IPS-NIHi7 (cell line): ENCODE results near the gene MAD1L1.

ENCODE experiments used
- DNase-seq: peaks from one replicate; pipeline ENCODE4 v3.0.0; 2012; ENCODE audit warnings: mixed read lengths; ENCODE audit errors: extremely low spot score

Gene MAD1L1

DNA sequence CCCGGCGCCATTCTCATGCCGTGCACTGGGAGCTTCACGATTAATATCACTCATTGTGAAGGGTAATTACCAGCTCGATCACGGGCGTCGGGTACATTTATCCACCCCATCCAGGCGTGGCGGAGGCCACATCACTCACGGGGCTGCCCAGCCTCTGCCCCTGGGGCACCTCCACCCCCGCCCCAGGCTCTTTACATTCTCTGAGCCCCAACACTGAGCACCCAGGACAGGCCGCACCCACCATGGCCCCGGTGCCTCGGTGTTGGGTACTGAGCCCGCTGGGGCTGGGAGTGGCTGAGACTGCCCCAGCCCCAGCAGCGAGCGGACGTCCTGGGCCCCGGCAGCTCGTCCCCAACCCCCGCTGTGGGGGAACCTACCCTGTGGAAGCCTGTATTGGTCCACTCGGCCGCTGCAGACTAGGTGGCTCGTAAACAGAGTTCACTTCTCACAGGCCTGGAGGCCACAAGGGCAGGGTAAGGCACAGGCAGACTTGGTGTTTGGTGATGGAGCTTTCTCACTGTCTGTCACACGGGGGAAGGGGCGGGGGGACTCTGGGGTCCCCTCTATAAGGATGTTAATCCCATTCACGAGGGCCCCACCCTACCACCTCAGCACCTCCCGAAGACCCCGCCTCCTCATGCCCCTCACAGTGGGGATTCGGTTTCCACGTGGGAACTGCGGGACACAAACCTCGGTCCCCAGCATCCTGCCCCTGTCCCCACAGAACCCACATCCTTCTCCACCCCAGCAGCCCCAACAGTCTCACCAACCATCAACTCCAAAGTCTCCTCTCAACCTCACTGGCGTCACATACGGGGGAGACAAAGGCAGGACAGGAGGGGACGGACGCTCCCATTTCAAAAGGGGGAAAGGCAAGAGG is 378.5 kb downstream of the MAD1L1 start:
- no peak for DNase-seq

DNA sequence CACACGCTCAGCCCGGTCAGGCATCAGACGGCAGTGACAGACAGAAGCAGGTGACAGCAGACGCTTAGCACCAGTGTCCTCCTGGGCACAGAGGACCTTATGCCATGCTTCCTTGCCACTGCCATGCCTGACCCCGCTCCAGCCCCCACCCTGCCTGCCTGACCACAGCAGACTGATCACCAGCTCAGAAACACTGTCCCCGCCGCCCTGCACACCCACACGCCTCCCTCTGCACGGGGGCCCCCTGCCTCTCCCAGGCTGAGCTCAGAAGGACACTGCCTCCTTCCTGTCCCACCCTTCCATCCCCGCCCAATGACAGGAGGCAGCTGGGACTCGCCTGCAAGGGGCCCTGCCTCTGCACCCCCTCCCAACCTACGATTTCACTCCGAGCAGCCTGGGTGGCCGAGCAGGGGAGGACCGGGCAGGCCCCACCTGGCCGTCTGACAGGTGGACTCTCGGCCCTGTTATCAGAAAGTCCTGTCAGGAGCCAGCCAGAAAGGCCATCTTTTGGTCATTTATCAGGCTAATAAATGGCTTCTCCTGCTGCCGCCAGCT is 379.2 kb downstream of the MAD1L1 start:
- no peak for DNase-seq

DNA sequence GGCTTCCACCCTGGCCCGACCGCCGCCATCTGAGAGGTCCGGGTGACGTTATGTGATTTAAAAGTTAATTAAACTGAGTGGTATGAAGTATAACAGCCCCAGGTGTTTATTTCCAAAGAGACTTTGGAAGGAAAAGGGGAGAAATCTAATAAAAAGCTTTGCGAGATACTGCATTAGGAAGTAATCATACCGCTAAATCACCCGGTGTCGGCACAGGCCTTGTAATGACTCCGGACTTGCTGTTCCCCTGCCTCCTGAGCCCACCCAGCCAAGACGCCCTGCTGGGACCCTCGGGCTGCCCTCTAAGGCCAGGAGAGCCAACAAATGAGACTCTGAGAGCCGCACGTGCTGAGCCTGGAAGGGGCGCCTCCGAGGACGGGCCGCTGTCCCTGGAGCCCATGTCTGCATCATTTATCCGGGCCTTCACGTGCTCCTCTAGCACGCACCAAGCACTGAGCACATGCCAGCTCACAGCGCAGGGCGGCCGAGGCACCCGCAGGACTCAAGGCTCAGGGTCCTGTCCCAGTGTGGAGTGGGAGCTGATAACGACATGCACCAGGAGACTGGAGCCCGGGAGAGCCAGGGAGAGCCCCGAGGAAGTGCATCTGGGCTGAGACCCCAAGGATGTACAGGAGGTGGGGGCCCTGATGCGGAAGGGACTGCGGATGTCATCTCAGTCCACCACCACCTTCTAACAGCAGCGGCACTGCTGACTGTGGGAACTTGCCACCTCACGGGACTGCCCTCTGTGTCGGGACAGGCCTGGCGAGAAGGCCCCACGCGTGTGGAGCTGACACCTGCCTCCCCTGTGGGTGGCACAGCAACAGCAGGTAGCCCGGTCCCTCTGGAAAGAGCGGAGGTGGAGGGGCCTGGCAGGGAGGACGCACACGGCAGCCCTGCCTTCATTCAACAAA is 380.0 kb downstream of the MAD1L1 start:
- DNase-seq = no peak

DNA sequence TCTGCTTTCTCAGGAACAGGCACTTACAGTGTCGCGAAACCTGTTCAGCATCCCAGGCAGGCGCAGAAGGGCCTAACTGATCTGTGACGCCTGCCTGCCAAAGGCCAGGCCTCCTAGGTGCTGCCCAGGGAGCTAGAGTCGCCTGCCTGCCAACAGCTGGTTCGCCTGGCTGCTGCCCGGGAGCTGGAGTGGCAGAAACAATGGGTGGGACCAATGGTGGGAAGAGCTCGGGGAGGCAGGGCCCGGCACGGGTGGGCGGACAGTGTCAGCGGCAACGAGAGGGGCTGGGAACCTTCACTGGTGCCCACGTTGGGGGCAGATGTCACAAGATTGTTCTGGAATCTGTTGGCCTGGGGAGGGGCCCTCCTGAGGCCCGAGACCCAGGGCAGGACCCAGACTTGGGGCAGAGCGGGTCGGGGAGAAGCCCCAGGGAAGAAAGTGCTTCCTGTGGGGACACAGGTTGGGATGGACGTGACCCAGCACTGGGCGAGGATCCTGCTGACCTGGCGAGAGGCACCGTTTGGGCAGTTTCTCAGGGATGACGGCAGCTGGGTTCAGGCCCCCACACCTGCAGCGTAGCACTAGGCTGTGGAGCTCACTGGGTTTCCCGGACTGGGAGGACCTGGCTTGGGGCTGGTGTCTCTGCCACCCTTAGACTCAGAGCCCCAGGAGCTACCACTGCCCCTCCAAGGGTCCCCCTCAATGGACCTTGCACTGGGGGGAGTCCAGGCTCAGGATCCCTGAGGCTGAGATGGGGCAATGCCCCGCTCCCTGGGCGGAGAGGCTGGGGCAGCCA is 380.8 kb downstream of the MAD1L1 start:
- DNase-seq = no peak

DNA sequence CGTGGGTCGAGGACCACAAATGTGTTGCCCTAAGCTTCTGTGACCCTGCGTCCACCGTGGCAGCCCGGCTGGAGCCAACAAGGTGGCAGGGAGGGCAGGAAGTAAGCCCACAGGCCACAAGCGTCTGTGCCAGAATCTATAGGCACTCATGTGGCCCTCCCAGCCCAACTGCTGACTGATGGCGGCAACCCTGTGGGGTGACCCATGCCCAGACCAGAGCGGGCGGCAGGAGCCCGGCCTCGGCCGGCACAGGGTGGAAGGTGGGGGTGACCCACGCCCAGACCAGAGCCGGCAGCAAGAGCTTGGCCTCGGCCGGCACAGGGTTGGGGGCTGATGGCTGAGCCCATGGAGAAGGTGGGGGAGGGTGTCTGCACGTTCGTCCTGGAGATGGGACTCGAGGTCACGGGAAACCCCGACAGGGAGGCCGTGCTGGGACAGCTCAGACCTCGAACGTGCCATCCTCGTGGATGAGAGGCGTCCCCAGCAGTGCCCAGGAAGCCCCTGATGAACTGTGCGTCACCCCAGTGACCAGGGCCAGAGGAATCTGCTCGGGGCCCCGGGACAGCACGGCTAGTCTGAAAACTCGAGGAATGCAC is 381.7 kb downstream of the MAD1L1 start:
- no peak for DNase-seq

DNA sequence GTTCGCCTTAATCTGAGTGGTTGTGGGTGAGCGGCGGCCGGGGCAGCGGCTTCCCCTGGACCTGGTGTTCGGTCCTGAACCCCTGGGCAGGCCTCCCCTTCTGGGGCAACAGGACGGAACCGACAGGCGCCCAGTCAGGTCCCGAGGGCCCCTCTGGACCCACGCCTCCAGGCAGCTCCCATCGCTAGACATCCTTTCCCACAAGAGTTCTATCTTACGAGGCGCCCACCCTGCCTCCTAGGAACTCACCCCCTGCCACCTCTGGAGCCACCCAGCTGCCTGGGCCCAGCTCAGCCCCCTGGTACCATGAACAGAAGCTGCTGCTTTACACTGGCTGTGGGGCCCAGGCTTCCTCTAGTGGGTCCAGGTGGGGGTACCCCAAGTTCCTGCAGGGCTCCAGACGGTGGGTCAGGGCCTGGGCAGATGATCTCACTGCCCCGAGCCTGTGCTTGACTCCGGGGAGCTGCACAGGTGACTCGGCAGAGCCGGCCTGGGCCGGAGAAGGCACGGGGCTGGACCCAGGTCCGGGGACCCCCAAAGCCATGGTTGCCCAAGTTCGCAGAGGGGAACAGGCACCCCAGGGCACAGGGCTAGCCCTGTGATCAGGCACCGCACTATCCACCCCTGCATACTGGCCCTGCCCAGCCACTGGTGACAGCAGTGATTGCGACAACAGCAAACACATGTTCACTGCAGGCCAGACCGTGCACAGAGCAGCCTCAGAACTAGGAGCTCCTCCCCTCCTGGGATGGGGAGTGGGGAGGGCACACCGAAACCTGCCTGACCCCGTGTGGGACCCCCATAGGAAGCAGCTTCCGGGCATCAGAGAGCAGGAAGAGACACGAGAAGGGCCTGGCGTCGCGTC is 382.4 kb downstream of the MAD1L1 start:
- no peak for DNase-seq

DNA sequence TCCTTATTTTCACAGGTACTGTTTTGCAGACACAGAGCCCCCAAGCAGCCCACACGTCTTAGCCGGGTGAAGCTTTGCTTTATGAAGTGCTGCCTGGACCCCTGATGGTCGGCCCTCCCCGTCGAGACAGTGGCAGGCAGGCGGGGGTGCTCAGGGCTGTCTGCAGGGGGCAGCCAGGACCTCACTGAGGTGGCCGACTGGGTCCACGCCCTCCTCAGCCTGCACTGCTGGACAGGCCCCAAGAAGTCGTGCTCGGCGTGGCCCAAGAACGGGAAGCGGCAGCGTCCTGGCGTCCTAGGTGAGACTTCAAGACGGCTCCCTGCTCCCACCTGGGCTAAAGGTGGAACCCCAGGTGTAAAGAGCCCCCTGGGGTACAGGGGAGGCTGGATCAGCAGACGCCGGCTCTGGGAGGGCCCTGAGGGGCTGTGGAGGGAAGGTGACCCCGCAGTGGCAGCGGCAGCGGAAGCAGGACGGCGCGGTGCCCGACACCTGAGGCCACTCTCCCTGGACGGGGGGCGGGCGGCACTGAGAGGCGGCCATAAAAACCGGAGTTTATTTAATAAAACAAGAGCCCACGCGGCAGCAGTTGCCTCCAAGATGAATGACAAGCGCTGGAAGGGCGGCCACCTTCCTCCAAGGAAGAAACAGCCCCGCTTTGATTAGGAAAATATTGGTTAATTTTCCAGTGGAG is 383.2 kb downstream of the MAD1L1 start:
- DNase-seq = no peak

DNA sequence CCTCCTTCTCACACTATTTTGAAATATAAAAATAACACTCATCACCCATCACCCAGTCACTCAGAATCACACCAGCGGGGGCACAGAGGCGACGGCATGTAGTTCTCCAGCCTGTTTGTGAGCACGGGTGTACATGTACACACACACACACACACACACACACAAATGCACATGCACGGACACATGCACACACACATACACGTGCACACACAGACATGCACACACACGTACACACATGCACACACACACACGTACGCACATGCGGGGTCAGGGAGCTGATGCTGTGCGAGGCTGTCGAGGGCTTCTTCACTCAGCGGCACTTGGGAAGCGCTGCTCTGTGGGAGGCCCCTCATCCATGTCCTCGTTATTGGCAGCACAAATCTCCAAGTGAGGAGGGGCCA is 383.8 kb downstream of the MAD1L1 start:
- no peak for DNase-seq

DNA sequence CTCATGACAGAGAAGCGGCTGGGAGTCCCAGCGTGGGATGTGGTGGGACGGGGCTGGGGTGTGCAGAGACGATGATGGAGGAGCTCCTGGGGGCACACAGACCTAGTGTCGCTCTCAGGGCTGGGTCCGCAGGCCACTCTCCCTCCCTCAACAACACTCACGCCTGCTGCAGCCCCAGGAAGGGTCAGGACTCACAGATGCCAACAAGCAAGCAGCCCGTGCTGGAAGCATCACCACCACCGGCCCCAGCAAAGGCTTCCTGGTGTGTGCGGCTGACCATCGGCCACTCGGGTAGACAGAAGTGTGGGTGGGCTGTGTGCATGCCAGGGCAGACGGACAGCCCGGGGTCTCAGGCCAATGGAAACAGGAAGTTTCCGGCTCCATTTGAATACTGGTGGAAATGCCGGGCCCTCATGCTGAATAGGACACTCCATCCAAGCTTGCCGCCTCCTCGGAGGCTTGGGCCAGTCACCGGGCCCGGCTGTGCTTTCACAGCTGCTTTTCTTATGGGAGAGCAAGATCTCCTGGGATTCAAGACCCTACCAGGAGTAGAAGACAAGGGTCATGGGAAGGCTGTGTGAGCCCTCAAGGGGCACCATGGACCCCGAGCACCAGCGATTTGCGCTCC is 384.6 kb downstream of the MAD1L1 start:
- no peak for DNase-seq

DNA sequence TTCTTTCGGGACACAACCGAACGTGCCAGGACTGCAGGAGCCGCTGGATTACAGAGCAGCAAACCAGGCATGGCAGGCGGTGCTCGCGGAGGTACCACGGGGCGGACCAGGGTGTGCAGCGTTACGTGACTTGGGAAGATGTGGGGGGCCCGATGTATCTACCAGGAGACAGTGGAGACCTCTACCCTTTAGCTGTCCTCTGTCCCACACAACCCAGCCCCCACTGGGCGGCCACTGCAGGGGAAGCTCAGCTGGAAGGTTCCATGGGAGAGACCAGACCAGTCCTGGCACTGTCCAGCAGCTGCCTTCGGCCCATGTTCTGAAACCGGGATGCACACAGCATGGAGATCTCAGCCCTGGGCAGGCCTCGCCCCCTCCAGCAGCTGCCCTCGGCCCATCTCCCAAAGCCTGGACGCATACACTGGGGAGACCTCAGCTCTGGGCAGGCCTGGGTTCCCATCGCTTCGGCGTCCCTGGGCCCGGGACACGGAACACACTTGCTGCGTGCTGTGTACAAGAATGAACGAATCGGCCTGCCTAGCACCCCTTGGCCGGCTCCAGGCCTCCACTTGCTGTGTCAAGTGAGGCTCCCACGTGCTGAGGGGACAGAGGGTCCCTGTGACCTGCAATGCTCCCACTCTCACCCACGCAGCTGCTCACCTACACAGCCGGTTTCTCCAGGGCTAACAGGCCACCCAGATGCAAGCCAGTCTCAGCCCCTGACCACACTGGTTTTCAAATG is 385.3 kb downstream of the MAD1L1 start:
- DNase-seq = no peak

DNA sequence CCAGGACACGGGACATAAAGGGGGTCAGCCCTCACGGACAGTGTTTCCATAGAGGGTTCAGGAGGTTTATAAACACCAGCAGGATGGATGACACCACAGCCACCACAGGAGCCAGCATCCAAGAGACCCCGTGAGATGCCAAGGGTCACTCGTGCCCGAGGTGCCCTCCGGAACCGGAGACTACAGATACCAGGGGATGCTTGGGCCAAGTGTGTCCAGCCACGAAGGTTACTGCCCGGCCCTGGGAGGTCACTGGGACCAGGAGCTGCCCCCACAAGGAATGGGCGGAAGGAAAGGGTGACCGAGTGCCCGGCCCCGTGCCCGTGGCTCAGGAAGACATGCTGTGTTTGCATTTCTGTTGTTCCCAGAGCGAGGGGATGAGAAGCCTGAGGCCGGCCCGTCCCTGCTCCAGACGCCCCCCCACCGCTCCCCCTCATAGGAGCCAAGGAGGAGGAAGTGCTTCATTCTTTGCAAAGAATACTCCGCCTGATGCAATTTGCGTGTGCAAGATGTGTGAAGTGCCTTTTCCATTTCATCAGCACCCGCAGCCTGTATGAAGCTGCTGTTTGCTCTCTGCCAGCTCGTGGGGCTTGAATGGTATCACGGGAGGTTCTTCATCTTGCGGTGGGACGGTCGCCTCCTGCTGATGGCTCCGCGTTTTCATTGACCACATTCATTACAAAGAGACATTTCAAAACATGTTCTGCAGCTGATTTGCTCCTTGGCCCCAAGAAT is 386.2 kb downstream of the MAD1L1 start:
- DNase-seq = no peak

DNA sequence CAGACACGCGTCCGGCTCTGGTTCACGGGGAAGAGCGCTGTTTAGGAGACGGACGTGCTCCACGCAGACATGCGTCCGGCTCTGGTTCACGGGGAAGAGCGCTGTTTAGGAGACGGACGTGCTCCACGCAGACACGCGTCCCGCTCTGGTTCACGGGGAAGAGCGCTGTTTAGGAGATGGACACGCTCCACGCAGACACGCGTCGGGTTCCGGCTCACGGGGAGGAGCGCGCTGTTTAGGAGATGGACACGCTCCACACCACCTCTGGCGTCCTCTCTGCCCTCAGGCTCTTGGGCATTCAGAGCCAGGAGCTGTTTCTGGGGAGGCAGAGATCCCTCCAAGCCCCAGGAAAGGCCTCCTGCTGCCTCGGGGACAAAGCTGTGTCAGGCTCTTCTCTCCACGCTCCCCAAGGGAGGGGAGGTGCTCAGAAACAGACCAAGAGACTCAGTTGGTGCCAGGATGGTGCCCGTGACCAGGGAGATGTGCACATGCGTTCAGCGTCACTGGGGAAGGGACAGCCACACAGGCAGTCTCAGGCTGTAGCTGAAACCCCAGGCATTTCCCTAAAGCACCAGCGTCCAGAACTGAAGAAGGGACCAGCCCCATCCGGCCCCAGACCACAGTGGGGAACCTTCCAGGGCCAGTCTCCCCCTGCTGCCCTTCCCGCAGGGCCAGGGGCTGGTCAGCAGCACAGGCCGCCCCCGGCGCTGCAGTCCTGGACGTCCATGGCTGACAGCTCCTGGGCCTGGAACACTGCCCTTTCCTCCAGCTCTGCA is 387.0 kb downstream of the MAD1L1 start:
- DNase-seq = no peak

DNA sequence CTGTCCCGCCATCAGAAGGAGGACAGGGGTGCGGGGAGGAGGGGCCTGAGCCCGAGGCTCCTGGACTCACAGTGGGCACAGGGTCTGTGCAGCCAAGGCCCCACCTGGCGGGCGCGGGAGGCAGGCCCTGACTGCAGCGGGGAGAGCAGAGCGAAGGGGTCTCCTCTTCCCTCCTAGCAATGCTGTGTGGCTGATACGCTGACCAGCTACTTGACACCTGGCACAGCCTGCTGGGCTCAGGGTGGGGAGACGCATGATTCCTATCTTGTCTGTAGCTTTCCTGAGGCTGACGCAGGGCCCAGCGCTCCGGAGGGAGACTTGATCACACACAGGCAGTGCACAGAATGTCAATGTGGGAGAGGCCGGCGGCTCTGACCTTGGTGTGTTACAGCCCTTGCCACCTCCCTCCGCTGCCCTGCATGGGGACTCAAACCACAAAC is 387.8 kb downstream of the MAD1L1 start:
- DNase-seq = no peak

DNA sequence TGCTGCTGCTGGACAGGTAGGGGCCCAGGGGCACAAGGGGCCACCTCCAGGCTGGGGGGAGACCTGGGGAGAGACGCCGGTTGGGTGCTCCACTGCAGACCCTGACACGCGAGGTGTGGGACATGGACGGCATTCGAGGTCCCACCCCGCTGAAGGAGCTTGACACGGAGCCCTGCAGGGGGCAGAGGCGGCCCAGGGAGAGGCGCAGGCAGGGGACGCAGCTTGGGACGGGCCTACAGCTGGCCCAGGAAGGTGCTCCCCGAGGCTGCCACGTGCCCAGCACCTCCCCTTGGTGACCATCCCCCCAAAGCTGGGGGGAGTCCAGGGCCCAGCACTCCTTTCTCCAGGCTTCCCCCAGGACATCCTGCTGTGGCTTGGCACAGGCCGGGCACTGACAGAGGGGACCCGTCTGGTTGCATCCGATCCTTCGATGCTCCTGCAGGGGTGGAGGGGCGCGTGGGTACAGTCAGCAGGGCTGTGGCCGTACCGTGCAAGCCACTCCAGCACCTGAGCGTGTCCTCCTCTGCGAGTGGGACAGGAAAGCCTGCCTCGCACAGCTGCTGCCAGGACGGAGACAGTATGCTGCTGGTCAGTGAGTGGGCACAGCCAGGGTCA is 388.3 kb downstream of the MAD1L1 start:
- DNase-seq = no peak

DNA sequence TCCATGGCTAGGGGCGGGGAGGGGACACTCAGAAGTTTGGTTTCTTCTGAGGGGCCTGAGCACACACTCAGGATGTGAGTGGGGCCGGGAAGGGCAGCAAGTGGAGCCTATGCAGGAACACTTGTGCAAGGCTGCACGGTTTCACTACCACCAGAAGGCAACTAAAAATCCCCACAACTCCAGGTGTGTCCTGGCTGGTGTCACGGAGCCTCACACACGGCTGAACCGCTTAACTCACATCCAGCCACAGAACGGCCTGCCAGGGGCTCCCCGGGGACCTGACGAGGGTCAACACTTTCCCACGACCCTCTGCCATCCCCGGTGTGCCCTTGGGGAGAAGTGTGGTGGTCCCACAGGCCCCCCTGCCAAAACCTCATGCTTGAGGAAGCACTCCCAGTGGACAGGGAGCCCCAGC is 388.8 kb downstream of the MAD1L1 start:
- no peak for DNase-seq

DNA sequence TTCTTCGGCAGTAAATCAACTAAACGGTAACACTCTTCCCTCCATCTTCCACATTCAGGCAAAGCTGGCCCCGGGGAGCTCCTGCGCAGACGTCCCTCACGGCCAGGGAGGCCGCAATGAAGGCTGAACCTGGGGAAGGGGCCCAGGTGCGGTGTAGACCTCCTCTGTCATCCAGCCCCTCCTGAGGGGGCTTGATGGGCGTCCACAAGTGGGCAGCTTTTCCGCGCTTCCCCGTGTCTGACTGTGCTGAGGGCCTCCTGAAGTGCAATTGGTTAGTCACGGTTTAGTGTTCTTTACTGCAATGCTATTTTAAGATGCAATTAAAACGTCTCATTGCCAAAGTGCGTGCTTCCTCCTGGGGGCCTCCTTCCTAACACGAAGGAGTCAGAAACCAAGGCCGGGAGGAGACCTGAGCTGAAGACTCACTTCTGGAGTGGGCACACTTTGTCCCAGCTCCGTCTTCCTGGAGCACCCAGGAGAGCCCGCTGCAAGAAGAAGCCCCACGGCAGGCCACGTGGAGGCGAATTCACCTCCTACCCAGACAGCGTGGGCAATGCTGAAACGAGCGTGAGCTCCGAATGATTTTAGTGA is 389.4 kb downstream of the MAD1L1 start:
- no peak for DNase-seq
